Adrenal gland (tissue), 12 donors: ENCODE results near the gene KCND2. TPM values are rescaled to one million over a fixed set of nuclear protein-coding genes. Genes with fewer than 3 reads are reported as not detected.

Experiments used
- DNase-seq, 7 donors: peaks; one replicate each; pipeline ENCODE4 v3.0.0-alpha.2; 2019 to 2020
- H3K27ac ChIP-seq, 5 donors: fragments of 200-600 bp; sonication (generic) in 4 of 5; 1 replicate in 3 of 5; 2 replicates in 2 of 5; pipeline versions ENCODE4 v1.5.1 to v1.8.0; 2016 to 2020; ENCODE audit warnings: mild to moderate bottlenecking in 1 of 5
- H3K27me3 ChIP-seq: fragments of 200-600 bp; 2 replicates; pipeline ENCODE4 v1.8.0; 2021
- H3K36me3 ChIP-seq, 2 donors: fragments of 200-600 bp; replicated peaks in 1 of 2; 1 replicate in 1 of 2; 2 replicates in 1 of 2; pipeline versions ENCODE4 v1.5.1 to v1.8.0; 2018 to 2022
- H3K4me1 ChIP-seq, 2 donors: fragments of 200-600 bp; replicated peaks in 1 of 2; 1 replicate in 1 of 2; 2 replicates in 1 of 2; pipeline versions ENCODE4 v1.5.1 to v1.8.0; 2018 to 2021
- H3K4me3 ChIP-seq, 4 donors: fragments of 200-600 bp; sonication (generic) in 3 of 4; one replicate each; pipeline ENCODE4 v1.5.1; 2016 to 2018
- H3K9me3 ChIP-seq, 3 donors: fragments of 200-600 bp; sonication (generic) in 1 of 3; replicated peaks in 1 of 3; 1 replicate in 2 of 3; 2 replicates in 1 of 3; pipeline versions ENCODE4 v1.5.1 to v1.8.0; 2016 to 2021
- POLR2A ChIP-seq, 2 donors: fragments of 450-650 bp; IDR thresholded peaks; one replicate each; pipeline ENCODE4 v1.6.1; 2017; ENCODE audit warnings: antibody characterized with exemption in 2 of 2, mild to moderate bottlenecking in 2 of 2, moderate library complexity in 1 of 2
- WGBS, 4 donors: extraction: QIAGEN DNeasy Blood & Tissue Kit in 2 of 4; methylation state at CpG; one replicate each; pipeline versions ENCODE4 v1.1.5 to v1.1.7; 2013 to 2017; 5-methylcytosine and 5-hydroxymethylcytosine counted together
- intact Hi-C, 2 donors: fragments of 100-400 bp; cut with DNase I; formaldehyde crosslinking; loops; one replicate each; pipeline versions ENCODE4 v1.14.1 to v1.15.0; 2022 to 2023
- polyA plus RNA-seq, 3 donors: library from polyadenylated mRNA; stranded (reverse); fragments of 200-250 nt in 2 of 3; fragments of 350-450 nt in 1 of 3; fragmentation: Illumina TruSeq in 1 of 3; extraction: RNeasy Lipid Tissue Mini Kit (QIAGEN cat#74804) in 1 of 3; gene quantifications; one replicate each; pipeline ENCODE4 v1.2.3, GENCODE V29; 2013 to 2014
- total RNA-seq, 9 donors: library from RNA; depleted of rRNA in 4 of 9; stranded (reverse); fragments of >200 nt in 4 of 9; fragments of 120-200 nt in 1 of 9; fragmentation: NEBNext Ultra II Directional in 1 of 9; extraction: Animal tissue kit (Norgen Biotek cat#: 25700) in 1 of 9; gene quantifications; one replicate each; pipeline versions ENCODE4 v1.1.0 to v1.2.4, GENCODE V29; 2013 to 2023
- TF ChIP-seq, protein P1 (sequence below), 6 experiments: fragments of 450-650 bp in 4 of 6; fragments of 200-600 bp in 2 of 6; sonication (generic) in 1 of 6; IDR thresholded peaks; 1 replicate in 5 of 6; 2 replicates in 1 of 6; pipeline versions ENCODE4 v1.5.1 to v1.8.0; 2016 to 2021; ENCODE audit warnings: antibody characterized with exemption in 6 of 6, mild to moderate bottlenecking in 2 of 6, moderate library complexity in 1 of 6
- donor health status: healthy with polysubstance abuse.
- donor health status: Bipolar disorder and iron deficiency.
- donor health status: DM: yes; HTN: yes; CAD: no.
- donor health status: DM: no; HTN: no; CAD: no.
- donor health status: DM: no; HTN: no; CAD: no.
- donor health status: DM: yes; HTN: yes; CAD: no.

KCND2 gene
- total and polyA plus RNA-seq, 12 donors = 0.24 to 3.0 (median 0.81) TPM

DNA sequence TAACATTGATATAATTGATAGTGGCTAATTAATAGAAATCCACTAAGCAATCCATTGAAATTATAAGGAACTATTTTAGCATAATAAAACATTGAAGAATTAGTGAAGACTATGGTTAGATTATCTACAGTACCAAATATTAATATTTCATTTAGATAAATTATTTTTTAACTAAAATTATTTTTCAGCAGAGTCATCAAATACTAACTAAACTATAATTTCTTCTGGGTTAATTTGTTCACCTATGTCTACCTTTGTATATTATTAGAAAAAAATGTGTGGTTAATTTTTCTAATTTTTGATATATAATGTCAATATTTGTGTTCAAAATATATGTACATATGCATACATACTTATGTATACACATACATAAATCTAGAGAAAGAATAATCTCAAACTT, 140.2 kb downstream of the KCND2 start:
- Histone ChIP-seq H3K27ac (no peak overlapping the region), H3K9me3 (peaks cover 0 to 7% (median 0%) of the 10 kb centered on the region in 3 donors), H3K36me3 (no peaks in the 10 kb centered on the region), H3K4me3 (no peak overlapping the region), H3K4me1 (no peaks in the 10 kb centered on the region), H3K27me3 (no peaks in the 10 kb centered on the region)
- no peak for TF ChIP-seq POLR2A (IDR thresholded peaks at IDR 0.05)
- TF ChIP-seq, protein P1, sequence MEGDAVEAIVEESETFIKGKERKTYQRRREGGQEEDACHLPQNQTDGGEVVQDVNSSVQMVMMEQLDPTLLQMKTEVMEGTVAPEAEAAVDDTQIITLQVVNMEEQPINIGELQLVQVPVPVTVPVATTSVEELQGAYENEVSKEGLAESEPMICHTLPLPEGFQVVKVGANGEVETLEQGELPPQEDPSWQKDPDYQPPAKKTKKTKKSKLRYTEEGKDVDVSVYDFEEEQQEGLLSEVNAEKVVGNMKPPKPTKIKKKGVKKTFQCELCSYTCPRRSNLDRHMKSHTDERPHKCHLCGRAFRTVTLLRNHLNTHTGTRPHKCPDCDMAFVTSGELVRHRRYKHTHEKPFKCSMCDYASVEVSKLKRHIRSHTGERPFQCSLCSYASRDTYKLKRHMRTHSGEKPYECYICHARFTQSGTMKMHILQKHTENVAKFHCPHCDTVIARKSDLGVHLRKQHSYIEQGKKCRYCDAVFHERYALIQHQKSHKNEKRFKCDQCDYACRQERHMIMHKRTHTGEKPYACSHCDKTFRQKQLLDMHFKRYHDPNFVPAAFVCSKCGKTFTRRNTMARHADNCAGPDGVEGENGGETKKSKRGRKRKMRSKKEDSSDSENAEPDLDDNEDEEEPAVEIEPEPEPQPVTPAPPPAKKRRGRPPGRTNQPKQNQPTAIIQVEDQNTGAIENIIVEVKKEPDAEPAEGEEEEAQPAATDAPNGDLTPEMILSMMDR (IDR thresholded peaks at IDR 0.05) = no peak
- intact Hi-C loops = no loop called here
- DNase-seq = no peak

DNA sequence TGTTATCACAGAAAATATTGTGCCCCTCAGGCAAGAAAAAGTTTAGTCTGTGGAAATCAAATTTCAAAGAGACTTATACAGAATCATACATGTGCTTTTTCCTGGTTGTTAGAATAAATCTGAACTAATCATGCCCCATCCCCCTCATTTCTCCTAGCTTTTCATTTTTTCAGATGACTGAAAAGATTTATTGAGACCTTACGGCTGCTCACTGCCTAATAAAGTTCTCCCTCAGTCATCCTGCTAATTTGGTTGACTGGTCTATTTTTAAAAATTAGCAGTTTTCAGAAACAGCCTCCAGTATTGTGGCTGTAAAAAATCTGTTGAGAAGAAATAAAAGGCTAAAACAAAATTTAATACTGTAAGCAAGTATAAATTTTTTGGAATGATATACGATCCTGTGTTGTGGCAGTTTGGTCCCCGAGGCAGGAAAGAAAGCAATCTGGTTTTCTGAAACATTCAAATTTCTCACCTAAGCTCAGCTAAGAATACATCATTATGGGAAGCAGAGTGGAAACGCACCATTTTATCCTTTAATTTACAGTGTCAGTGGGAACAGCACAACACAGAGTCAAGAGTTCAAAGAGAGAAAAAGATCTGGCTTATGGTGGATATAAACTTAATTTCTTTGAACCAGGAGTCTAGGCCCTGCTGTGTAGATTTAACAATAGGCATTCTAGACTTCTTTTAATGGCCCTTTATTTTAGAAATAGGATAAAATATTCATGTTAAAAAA, 144.4 kb downstream of the KCND2 start:
- Histone ChIP-seq H3K27me3 (no peaks in the 10 kb centered on the region), H3K4me3 (no peak overlapping the region), H3K4me1 (no peaks in the 10 kb centered on the region), H3K27ac (no peak overlapping the region), H3K9me3 (peaks cover 0 to 7% (median 0%) of the 10 kb centered on the region in 3 donors), H3K36me3 (no peaks in the 10 kb centered on the region)
- WGBS, 4 donors = 63 to 69% (median 65%) methylated on average over 4 of the region's 4 CpGs
- TF ChIP-seq, protein P1 (IDR thresholded peaks at IDR 0.05) = no peak
- no peak for TF ChIP-seq POLR2A (IDR thresholded peaks at IDR 0.05)
- DNase-seq = no peak
- intact Hi-C loops = no loop called here

DNA sequence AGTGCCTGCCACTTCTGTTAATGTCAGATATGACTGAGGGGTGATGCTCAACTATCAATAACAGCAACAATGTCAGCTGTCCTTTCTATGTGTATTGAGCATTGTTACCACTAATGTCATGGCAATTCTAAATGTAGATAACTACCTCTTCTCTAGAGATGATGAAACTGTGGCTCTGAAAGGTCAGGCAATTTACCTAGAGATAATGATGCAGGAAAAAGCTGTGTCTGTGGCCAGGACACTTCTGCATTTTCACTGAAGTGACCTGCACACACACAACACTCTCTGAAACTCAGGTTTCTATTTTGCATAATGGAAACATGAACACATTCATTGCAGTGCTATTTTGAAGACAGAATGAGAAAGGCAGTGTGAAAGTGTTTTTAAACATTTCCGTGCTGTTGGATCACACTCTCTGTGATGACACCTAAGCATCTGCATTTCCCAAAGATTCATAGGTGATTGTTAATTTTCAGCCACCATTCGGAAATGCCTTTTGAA, 148.2 kb downstream of the KCND2 start:
- Histone ChIP-seq H3K4me3 (no peak overlapping the region), H3K27ac (no peak overlapping the region), H3K27me3 (no peaks in the 10 kb centered on the region), H3K9me3 (no peaks in the 10 kb centered on the region), H3K4me1 (no peaks in the 10 kb centered on the region), H3K36me3 (no peaks in the 10 kb centered on the region)
- TF ChIP-seq, protein P1 (IDR thresholded peaks at IDR 0.05) = no peak
- no peak for TF ChIP-seq POLR2A (IDR thresholded peaks at IDR 0.05)
- DNase-seq = no peak
- intact Hi-C loops = no loop called here
- 71 to 75% (median 74%) methylated on average over 2 of the region's 2 CpGs for WGBS, 4 donors

DNA sequence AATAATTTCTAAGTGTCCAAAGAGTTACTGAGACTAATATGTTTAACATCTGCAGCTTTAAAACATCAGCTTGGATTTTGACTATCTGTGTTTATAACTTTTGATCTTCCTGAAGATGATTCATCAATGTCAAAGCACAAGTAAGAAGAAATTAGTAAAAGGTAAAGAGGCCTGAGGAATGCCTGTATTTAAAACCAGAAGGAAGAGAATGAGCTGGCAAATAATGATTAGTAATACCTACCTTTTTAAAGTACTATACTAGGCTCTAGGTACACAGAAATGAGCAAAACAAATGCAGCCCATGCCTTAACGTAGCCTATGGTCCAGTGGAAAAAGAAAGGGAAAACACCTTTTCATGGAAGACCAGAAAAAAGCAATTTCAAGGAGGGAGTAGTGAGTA, 158.0 kb downstream of the KCND2 start:
- Histone ChIP-seq H3K4me1 (no peaks in the 10 kb centered on the region), H3K4me3 (no peak overlapping the region), H3K36me3 (no peaks in the 10 kb centered on the region), H3K27ac (no peak overlapping the region), H3K9me3 (no peaks in the 10 kb centered on the region), H3K27me3 (no peaks in the 10 kb centered on the region)
- intact Hi-C loops = no loop called here
- DNase-seq = no peak
- 62 to 71% (median 68%) methylated on average over 1 of the region's 1 CpG for WGBS, 4 donors
- no peak for TF ChIP-seq POLR2A (IDR thresholded peaks at IDR 0.05)
- TF ChIP-seq, protein P1 (IDR thresholded peaks at IDR 0.05) = no peak
